MG63 (cell line): ENCODE data around the gene RNMT. TPM values are rescaled to one million over a fixed set of nuclear protein-coding genes. Genes with fewer than 3 reads are reported as not detected.
"Not testable (repeated sequence)": the region's sequence is repeated elsewhere in the genome, so short reads cannot be mapped to it uniquely, and the experiment has no call there.

Experiments used
- DNase-seq: peaks from one replicate; pipeline ENCODE4 v3.0.0-alpha.2; 2020
- H3K27me3 ChIP-seq: fragments of 250-450 bp; sonication (Bioruptor Pico); 2 replicates; pipeline ENCODE4 v1.5.1; 2020; ENCODE audit warnings: mild to moderate bottlenecking, moderate library complexity
- H3K36me3 ChIP-seq: fragments of 250-450 bp; sonication (Bioruptor Pico); 2 replicates; pipeline ENCODE4 v1.5.1; 2020; ENCODE audit warnings: mild to moderate bottlenecking, moderate library complexity
- H3K4me3 ChIP-seq: fragments of 250-450 bp; sonication (Bioruptor Pico); 2 replicates; pipeline ENCODE4 v1.5.1; 2020; ENCODE audit warnings: mild to moderate bottlenecking, moderate library complexity
- H3K9me3 ChIP-seq: fragments of 250-450 bp; sonication (Bioruptor Pico); 2 replicates; pipeline ENCODE4 v1.5.1; 2020; ENCODE audit warnings: mild to moderate bottlenecking, moderate library complexity
- total RNA-seq: library from RNA; depleted of rRNA; stranded (reverse); fragments of >200 nt; shearing (Covaris generic); gene quantifications from 2 replicates; pipeline ENCODE4 v1.2.3, GENCODE V29; 2014; ENCODE audit warnings: low replicate concordance; rRNA removed

The RNMT gene
- 13.2 and 25.4 TPM in 2 replicates for total RNA-seq

GRCh38 chr18:13726232-13726971 lies at the start of gene RNMT, which contains the start of gene FAM210A:
RNMT (plus strand) TSS chr18:13726673; CDS start chr18:13731518, 4,845 bp downstream.
FAM210A (minus strand) TSS chr18:13726558; CDS start chr18:13682077, 44,481 bp downstream.
- Histone ChIP-seq H3K9me3 (no peaks in the 10 kb centered on the region), H3K36me3 (peaks cover 13% of the 10 kb centered on the region), H3K4me3 (peak within 1 kb of the TSS; percentile 91), H3K27me3 (no peaks in the 10 kb centered on the region)
- DNase-seq = peak; percentile 94

GRCh38 chr18:13677350-13677749 lies 49.1 kb upstream of the RNMT start:
- not testable (repeated sequence) for H3K27me3 ChIP-seq, H3K4me3 ChIP-seq, H3K9me3 ChIP-seq, DNase-seq
- H3K36me3 ChIP-seq = peaks cover 33% of the 10 kb centered on the region

GRCh38 chr18:13680612-13681011 lies 45.9 kb upstream of the RNMT start:
- DNase-seq = no peak
- no peak overlapping the region for H3K4me3 ChIP-seq
- no peaks in the 10 kb centered on the region for H3K27me3 ChIP-seq
- peaks cover 4% of the 10 kb centered on the region; the same call in 1 of the 2 replicates for H3K9me3 ChIP-seq
- H3K36me3 ChIP-seq = peaks cover 31% of the 10 kb centered on the region

- Histone ChIP-seq H3K4me3 (no peak overlapping the region), H3K9me3 (peaks cover 4% of the 10 kb centered on the region; the same call in 1 of the 2 replicates), H3K27me3 (no peaks in the 10 kb centered on the region), H3K36me3 (peaks cover 31% of the 10 kb centered on the region)
- DNase-seq = no peak
These were observed 44.8 kb upstream of the RNMT start for GRCh38 chr18:13681701-13682100.

GRCh38 chr18:13684546-13684945 lies 41.9 kb upstream of the RNMT start:
- DNase-seq = no peak
- Histone ChIP-seq H3K27me3 (no peaks in the 10 kb centered on the region), H3K4me3 (no peak overlapping the region), H3K36me3 (peaks cover 25% of the 10 kb centered on the region), H3K9me3 (peaks cover 2% of the 10 kb centered on the region; the same call in 1 of the 2 replicates)

- peaks cover 2% of the 10 kb centered on the region for H3K9me3 ChIP-seq
- H3K4me3 ChIP-seq = no peak overlapping the region
- DNase-seq = peak; percentile 2
- no peaks in the 10 kb centered on the region for H3K27me3 ChIP-seq
- H3K36me3 ChIP-seq = peaks cover 6% of the 10 kb centered on the region
These were observed 38.0 kb upstream of the RNMT start for GRCh38 chr18:13688191-13689136.

GRCh38 chr18:13690060-13690459 lies 36.4 kb upstream of the RNMT start:
- not testable (repeated sequence) for H3K27me3 ChIP-seq, DNase-seq, H3K36me3 ChIP-seq, H3K4me3 ChIP-seq, H3K9me3 ChIP-seq

- H3K4me3 ChIP-seq, H3K27me3 ChIP-seq, DNase-seq, H3K36me3 ChIP-seq, H3K9me3 ChIP-seq: not testable (repeated sequence)
These were observed 31.1 kb upstream of the RNMT start for GRCh38 chr18:13695337-13695736.

GRCh38 chr18:13696961-13697360 lies 29.5 kb upstream of the RNMT start:
- no peaks in the 10 kb centered on the region for H3K27me3 ChIP-seq
- H3K9me3 ChIP-seq = peaks cover 17% of the 10 kb centered on the region
- no peak for DNase-seq
- H3K36me3 ChIP-seq = peaks cover 6% of the 10 kb centered on the region; the same call in 1 of the 2 replicates
- H3K4me3 ChIP-seq = no peak overlapping the region

GRCh38 chr18:13700153-13700552 lies 26.3 kb upstream of the RNMT start:
- H3K36me3 ChIP-seq = peaks cover 10% of the 10 kb centered on the region
- H3K4me3 ChIP-seq = no peak overlapping the region
- peaks cover 39% of the 10 kb centered on the region for H3K9me3 ChIP-seq
- no peaks in the 10 kb centered on the region for H3K27me3 ChIP-seq
- no peak for DNase-seq

- DNase-seq = no peak
- Histone ChIP-seq H3K9me3 (peaks cover 52% of the 10 kb centered on the region), H3K36me3 (peaks cover 13% of the 10 kb centered on the region), H3K4me3 (no peak overlapping the region), H3K27me3 (no peaks in the 10 kb centered on the region)
These were observed 22.6 kb upstream of the RNMT start for GRCh38 chr18:13703899-13704298.

- peaks cover 7% of the 10 kb centered on the region for H3K36me3 ChIP-seq
- H3K4me3 ChIP-seq = no peak overlapping the region
- peaks cover 14% of the 10 kb centered on the region for H3K9me3 ChIP-seq
- no peaks in the 10 kb centered on the region for H3K27me3 ChIP-seq
- DNase-seq = no peak
These were observed 16.1 kb upstream of the RNMT start for GRCh38 chr18:13710414-13710831.

GRCh38 chr18:13712400-13713131 lies 13.9 kb upstream of the RNMT start:
- DNase-seq = no peak
- Histone ChIP-seq H3K4me3 (no peak overlapping the region), H3K9me3 (peaks cover 8% of the 10 kb centered on the region), H3K36me3 (peaks cover 8% of the 10 kb centered on the region), H3K27me3 (no peaks in the 10 kb centered on the region)

GRCh38 chr18:13713455-13714055 lies 12.9 kb upstream of the RNMT start:
- no peak for DNase-seq
- H3K27me3 ChIP-seq = no peaks in the 10 kb centered on the region
- peaks cover 8% of the 10 kb centered on the region for H3K36me3 ChIP-seq
- no peak overlapping the region for H3K4me3 ChIP-seq
- H3K9me3 ChIP-seq = peaks cover 12% of the 10 kb centered on the region

GRCh38 chr18:13715330-13715729 lies 11.1 kb upstream of the RNMT start:
- H3K36me3 ChIP-seq = peaks cover 13% of the 10 kb centered on the region
- no peak for DNase-seq
- H3K27me3 ChIP-seq = no peaks in the 10 kb centered on the region
- peaks cover 9% of the 10 kb centered on the region for H3K9me3 ChIP-seq
- no peak overlapping the region for H3K4me3 ChIP-seq

GRCh38 chr18:13716916-13717315 lies 9.6 kb upstream of the RNMT start:
- Histone ChIP-seq H3K4me3 (no peak overlapping the region), H3K27me3 (no peaks in the 10 kb centered on the region), H3K9me3 (peaks cover 9% of the 10 kb centered on the region), H3K36me3 (peaks cover 19% of the 10 kb centered on the region)
- DNase-seq = no peak
